ENCODE measurements around the gene ADCY1.

- TF ChIP-seq CTCF (IDR thresholded peaks at IDR 0.05): no peak
- TF ChIP-seq POLR2A (IDR thresholded peaks at IDR 0.05): no peak
These were observed 121.3 kb downstream of the ADCY1 start for GRCh38 chr7:45695249-45695995.

Measured in uterus (tissue), 2 donors.